IPS-NIHi7 (cell line): Measurements from ENCODE around the gene ACVR2B.
"Not testable (repeated sequence)": the region's sequence is repeated elsewhere in the genome, so short reads cannot be mapped to it uniquely, and the experiment has no call there.

Experiments used
- DNase-seq: peaks from one replicate; pipeline ENCODE4 v3.0.0; 2012; ENCODE audit warnings: mixed read lengths; ENCODE audit errors: extremely low spot score

ACVR2B gene

GRCh38 chr3:38453075-38453912 lies at the start of gene ACVR2B:
Gene ACVR2B (plus strand): TSS chr3:38453890. CDS start chr3:38454323, 433 bp downstream.
- peak; percentile 94 for DNase-seq

- DNase-seq, result no peak
These were observed 49.4 kb upstream of the ACVR2B start for GRCh38 chr3:38404286-38404685.

- no peak for DNase-seq
These were observed 42.1 kb upstream of the ACVR2B start for GRCh38 chr3:38411591-38411990.

DNA sequence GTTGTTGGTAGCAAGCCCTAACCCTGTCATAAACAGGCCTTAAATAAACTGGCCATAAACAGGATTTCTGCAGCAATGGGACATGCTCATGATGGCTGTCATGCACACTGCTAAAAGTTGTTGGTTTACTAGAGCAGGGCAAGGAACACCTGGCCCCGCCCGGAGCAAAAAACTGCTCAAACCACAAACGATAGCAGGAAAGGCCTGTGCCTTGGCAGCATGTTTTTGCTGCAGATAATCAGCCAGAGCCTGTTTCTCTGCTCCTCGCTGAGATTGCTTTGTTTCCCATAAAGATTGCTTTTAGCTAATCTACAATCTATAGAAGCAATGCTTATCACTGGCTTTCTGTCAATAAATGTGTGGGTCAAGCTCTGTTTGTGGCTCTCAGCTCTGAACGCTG lies 32.9 kb upstream of the ACVR2B start:
- not testable (repeated sequence) for DNase-seq

GRCh38 chr3:38421679-38422336 lies 31.9 kb upstream of the ACVR2B start:
- no peak for DNase-seq

DNA sequence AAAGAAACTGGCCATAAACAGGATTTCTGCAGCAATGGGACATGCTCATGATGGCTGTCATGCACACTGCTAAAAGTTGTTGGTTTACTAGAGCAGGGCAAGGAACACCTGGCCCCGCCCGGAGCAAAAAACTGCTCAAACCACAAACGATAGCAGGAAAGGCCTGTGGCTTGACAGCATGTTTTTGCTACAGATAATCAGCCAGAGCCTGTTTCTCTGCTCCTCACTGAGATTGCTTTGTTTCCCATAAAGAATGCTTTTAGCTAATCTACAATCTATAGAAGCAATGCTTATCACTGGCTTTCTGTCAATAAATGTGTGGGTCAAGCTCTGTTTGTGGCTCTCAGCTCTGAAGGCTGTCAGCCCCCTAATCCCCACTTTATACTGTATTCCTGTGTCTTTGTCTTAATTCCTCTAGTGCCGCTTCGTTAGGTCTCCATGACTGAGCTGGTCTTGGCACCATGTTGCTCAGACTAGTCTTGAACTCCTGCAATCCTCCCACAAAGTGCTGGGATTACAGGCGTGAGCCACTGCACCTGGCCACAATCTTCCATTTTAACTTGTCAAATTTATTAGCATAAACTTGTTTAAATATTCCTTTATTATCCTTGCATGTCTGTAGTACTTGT lies 26.8 kb upstream of the ACVR2B start:
- not testable (repeated sequence) for DNase-seq

DNA sequence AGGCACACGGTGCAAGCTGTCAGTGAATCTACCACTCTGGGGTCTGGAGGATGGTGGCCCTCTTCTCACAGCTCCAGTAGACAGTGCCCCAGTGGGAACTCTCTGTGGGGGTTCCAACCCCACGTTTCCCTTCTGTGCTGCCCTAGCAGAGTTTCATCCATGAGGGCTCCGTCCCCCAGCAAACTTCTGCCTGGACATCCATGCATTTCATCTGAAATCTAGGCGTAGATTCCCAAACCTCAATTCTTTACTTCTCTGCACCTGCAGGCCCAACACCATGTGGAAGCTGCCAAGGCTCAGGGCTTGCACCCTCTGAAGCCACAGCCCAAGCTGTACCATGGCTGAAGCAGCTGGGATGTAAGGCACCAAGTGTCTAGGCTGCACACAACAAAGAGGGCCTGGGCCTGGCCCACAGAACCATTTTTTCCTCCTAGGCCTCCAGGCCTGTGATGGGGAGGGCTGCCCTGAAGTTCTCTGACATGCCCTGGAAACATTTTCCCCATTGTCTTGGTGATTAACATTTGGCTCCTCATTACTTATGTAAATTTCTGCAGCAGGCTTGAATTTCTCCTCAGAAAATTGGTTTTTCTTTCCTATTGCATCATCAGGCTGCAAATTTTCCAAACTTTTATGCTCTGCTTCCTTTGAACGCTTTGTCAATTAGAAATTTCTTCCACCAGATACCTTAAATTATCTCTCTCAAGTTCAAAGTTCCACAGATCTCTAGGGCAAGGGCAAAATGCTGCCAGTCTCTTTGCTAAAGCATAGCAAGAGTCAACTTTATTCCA lies 20.6 kb upstream of the ACVR2B start:
- not testable (repeated sequence) for DNase-seq

GRCh38 chr3:38433661-38434060 lies 20.0 kb upstream of the ACVR2B start:
- not testable (repeated sequence) for DNase-seq

GRCh38 chr3:38438436-38439069 lies 15.1 kb upstream of the ACVR2B start:
- not testable (repeated sequence) for DNase-seq

DNA sequence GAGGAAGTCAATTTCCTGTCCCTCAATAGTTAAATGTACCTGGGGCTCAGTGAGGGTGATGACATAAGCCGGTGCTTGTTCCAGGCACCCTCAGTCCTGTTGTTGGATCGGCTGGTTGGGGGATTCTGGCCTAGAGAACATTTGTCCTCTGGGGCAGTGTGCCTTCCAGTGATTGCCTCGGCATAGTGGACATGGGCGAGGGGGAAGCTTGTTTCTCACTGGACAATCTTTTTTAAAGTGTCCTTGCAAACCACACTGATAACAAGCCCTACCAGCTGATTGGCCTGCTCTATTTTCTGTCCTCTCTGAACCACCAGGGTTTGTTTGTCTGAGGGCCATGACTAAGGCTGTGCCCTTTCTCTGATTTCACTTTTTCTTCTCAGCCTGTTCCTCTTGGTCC lies 10.5 kb upstream of the ACVR2B start:
- not testable (repeated sequence) for DNase-seq

- no peak for DNase-seq
These were observed 7.5 kb upstream of the ACVR2B start for GRCh38 chr3:38446085-38446686.

- no peak for DNase-seq
These were observed 6.9 kb upstream of the ACVR2B start for GRCh38 chr3:38446812-38447211.

DNA sequence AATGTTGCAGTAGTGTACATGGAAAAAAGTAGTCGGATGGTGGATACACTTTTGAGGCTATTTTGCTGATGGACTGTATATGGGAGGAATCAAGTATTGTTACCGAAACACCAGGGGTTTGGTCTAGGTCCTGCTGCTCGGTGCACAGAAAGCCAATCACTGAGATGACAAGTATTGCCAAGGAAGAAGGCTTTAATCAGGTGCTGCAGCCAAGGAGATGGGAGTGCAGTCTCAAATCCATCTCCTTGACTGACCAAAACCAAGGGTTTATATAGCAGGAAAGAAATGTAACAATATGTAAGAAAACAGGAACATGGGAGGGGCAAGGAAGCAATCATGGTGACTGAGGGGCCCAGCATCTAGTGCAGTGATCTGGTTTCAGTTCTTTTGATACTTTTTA lies 2.8 kb upstream of the ACVR2B start:
- DNase-seq, result no peak

GRCh38 chr3:38453913-38454177 lies 155 bp downstream of the ACVR2B start:
- no peak for DNase-seq

DNA sequence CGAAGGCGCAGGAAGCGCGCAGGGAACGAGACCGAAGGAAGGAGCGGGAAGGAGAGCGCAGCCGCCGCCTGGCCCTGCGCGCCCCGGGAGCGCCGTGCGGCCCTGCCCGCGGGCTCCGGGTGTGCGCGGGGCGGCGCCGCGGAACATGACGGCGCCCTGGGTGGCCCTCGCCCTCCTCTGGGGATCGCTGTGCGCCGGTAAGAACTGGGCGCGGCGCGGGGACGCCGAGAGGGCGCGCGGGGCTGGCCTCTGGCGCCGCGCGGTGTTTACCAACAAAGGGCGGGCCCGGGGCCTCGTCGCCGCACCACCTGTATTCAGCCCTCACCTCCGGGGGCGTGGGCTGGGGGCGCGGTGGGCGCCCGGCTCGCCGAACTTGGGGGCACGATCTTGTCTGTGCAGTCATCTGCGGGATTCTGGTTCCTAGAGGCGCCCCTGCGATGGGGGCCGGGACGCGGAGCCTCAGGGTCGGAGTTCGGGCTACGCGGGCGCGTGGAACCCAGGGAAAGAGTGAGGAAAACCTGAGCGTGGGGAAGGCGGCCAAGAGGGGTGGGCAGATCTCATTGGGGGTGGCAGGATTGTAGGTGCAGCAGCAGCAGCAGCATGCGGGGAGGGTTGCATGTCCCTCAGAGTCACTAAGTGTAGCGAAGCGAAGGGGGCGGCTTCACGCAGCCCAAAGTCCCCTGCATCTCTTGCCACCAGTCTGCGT lies 641 bp downstream of the ACVR2B start:
- no peak for DNase-seq

DNA sequence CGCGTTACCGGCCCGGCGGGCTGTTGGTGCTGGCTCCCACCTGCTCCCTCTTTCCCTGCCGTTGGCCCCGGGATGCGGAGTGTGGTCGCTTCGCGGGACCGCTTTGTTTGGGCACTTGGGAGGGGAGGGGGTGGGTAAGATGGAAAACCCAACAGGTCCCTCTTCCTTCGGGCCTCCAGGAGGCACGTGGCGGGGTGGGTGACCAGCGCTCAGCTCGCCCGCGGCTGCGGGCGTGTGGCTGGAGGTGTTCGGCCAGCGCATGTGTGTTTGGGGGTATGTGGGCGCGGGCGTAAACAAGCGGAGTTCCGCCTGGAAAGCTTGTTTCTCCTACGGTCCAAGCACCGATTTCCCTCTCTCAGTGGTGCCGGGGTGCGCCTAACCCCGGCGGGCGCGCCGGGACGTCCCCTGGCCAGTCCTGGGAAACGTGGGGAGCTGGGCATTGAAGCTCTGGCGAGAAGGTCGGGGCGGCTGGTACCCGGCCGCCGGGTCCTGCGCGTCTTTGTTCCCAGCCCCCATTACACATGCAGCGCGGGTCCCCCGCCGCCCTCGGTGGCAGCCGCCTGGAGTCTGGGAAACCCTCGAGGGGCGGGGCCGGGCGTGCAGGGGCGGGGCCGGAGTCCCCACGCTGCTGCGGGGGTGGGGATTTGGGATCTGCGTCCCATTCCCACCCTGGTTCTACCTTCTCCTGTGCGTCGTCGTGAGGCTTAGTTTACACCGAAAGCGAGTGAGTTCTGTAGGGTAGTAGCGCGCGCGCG lies 1.4 kb downstream of the ACVR2B start:
- peak; percentile 89 for DNase-seq

DNA sequence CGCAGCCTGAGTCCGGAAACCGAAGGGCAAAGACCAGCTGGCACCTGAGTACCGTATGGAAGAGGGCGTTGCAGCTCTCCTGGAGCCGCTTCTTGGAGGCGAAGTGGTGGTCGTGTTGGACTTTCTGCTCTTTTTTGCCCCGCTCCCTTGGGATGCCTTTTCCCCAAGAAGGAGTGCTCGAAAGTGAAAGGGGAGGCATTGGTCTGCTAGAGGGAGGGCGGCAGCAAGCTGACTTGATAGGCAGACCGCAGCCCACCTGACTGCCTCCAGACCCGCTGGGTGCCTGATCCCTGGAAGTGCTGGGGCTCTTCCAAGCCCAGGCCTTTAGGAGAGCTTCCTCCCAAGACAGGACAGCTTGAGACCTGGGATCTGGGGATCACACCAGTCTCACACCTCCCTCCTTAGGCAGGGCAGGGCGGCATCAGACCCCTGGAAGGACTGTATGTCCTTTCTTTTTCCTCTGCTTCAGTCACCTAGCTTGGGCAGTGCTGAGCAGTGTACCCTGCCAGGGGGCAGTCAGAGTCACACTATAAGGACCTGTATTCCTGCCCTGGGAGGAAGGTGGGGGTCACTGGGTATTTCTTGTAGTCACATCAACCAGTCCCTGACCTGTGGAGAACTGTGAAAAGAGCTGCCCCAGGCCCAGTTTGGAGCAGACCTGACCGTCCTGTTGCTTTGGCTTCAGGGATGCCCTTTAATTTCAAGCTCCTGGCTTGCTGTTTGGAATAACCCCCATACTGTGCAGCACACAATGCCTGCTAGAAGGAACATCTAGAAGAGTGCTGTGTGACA lies 2.1 kb downstream of the ACVR2B start:
- DNase-seq, result peak; percentile 62

- DNase-seq, result no peak
These were observed 3.7 kb downstream of the ACVR2B start for GRCh38 chr3:38457111-38458003.
